Osteocyte (in vitro differentiated cells): ENCODE measurements around the gene TTC28. TPM values are rescaled to one million over a fixed set of nuclear protein-coding genes. Genes with fewer than 3 reads are reported as not detected.

Source experiments
- DNase-seq: peaks from one replicate; pipeline ENCODE4 v3.0.0; 2021; ENCODE audit warnings: mixed read lengths; ENCODE audit not compliant: unreplicated experiment; ENCODE audit errors: extremely low spot score
- H3K27ac Mint-ChIP-seq: one replicate; pipeline ENCODE4 v1.8.0; 2021; ENCODE audit warnings: mild to moderate bottlenecking, mixed read lengths; ENCODE audit not compliant: unreplicated experiment
- H3K27me3 Mint-ChIP-seq: one replicate; pipeline ENCODE4 v1.8.0; 2021; ENCODE audit warnings: mixed read lengths; ENCODE audit not compliant: unreplicated experiment
- H3K36me3 Mint-ChIP-seq: one replicate; pipeline ENCODE4 v1.8.0; 2021; ENCODE audit warnings: mixed read lengths; ENCODE audit not compliant: unreplicated experiment
- H3K4me1 Mint-ChIP-seq: one replicate; pipeline ENCODE4 v1.8.0; 2021; ENCODE audit warnings: mixed read lengths; ENCODE audit not compliant: unreplicated experiment
- H3K4me3 Mint-ChIP-seq: one replicate; pipeline ENCODE4 v1.8.0; 2021; ENCODE audit warnings: mild to moderate bottlenecking, moderate library complexity, mixed read lengths; ENCODE audit not compliant: unreplicated experiment
- H3K9me3 Mint-ChIP-seq: one replicate; pipeline ENCODE4 v1.8.0; 2021; ENCODE audit warnings: mixed read lengths; ENCODE audit not compliant: unreplicated experiment
- total RNA-seq: library from RNA; stranded (reverse); gene quantifications from 2 replicates; pipeline ENCODE4 v1.2.1, GENCODE V29; 2021
- TF ChIP-seq, protein P1 (sequence below): fragments of 200-600 bp; sonication (generic); IDR thresholded peaks from 2 replicates; pipeline ENCODE4 v1.5.0; 2021; ENCODE audit warnings: antibody characterized with exemption, mild to moderate bottlenecking, moderate library complexity

Gene TTC28
- total RNA-seq, 1 donor from 2014 or later = 70.3 TPM

- Mint-ChIP-seq H3K27me3 (no peaks in the 10 kb centered on the region), H3K4me1 (peaks cover 19% of the 10 kb centered on the region), H3K9me3 (no peaks in the 10 kb centered on the region), H3K36me3 (peaks cover 2% of the 10 kb centered on the region), H3K27ac (no peak overlapping the region), H3K4me3 (no peak overlapping the region)
- DNase-seq = no peak
- TF ChIP-seq, protein P1, sequence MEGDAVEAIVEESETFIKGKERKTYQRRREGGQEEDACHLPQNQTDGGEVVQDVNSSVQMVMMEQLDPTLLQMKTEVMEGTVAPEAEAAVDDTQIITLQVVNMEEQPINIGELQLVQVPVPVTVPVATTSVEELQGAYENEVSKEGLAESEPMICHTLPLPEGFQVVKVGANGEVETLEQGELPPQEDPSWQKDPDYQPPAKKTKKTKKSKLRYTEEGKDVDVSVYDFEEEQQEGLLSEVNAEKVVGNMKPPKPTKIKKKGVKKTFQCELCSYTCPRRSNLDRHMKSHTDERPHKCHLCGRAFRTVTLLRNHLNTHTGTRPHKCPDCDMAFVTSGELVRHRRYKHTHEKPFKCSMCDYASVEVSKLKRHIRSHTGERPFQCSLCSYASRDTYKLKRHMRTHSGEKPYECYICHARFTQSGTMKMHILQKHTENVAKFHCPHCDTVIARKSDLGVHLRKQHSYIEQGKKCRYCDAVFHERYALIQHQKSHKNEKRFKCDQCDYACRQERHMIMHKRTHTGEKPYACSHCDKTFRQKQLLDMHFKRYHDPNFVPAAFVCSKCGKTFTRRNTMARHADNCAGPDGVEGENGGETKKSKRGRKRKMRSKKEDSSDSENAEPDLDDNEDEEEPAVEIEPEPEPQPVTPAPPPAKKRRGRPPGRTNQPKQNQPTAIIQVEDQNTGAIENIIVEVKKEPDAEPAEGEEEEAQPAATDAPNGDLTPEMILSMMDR = no peak
Measured at GRCh38 chr22:28398355-28398754, 281.3 kb downstream of the TTC28 start.

DNA sequence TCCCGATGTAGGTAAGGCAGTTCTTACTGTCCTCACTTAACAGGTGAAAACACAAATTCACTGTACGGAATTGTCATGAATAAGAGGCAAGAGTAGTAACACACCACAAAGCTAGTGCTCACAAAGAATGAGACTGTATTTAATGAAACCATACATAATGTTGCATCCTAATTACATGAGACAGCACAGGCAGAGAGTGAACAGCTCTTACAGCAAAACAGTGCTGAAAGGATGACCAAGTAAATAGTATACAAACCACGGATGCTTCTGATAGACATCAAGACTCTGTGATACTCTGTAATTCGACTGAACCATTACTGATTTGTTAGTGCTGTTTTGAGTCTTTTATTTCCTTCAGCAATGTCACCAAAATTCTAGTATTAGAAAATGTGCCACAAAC lies 282.3 kb downstream of the TTC28 start:
- TF ChIP-seq, protein P1 = no peak
- Mint-ChIP-seq H3K9me3 (no peaks in the 10 kb centered on the region), H3K4me3 (no peak overlapping the region), H3K27ac (no peak overlapping the region), H3K36me3 (peaks cover 2% of the 10 kb centered on the region), H3K4me1 (peaks cover 18% of the 10 kb centered on the region), H3K27me3 (no peaks in the 10 kb centered on the region)
- DNase-seq = no peak

- no peak overlapping the region for H3K4me3 Mint-ChIP-seq
- no peaks in the 10 kb centered on the region for H3K27me3 Mint-ChIP-seq
- DNase-seq = no peak
Measured at GRCh38 chr22:28395920-28396753, 283.5 kb downstream of the TTC28 start.

GRCh38 chr22:28395520-28395919 lies 284.1 kb downstream of the TTC28 start:
- no peak for DNase-seq
- Mint-ChIP-seq H3K4me3 (no peak overlapping the region), H3K27me3 (no peaks in the 10 kb centered on the region), H3K36me3 (peaks cover 3% of the 10 kb centered on the region), H3K9me3 (no peaks in the 10 kb centered on the region), H3K27ac (no peak overlapping the region), H3K4me1 (peaks cover 12% of the 10 kb centered on the region)
- TF ChIP-seq, protein P1 = no peak

More at GRCh38 chr22:28395920-28396753, 283.5 kb downstream of the TTC28 start:
- Mint-ChIP-seq H3K27ac (peak overlapping the region; percentile 4), H3K36me3 (peaks cover 5% of the 10 kb centered on the region), H3K4me1 (peaks cover 15% of the 10 kb centered on the region), H3K9me3 (no peaks in the 10 kb centered on the region)
- TF ChIP-seq, protein P1 = no peak

DNA sequence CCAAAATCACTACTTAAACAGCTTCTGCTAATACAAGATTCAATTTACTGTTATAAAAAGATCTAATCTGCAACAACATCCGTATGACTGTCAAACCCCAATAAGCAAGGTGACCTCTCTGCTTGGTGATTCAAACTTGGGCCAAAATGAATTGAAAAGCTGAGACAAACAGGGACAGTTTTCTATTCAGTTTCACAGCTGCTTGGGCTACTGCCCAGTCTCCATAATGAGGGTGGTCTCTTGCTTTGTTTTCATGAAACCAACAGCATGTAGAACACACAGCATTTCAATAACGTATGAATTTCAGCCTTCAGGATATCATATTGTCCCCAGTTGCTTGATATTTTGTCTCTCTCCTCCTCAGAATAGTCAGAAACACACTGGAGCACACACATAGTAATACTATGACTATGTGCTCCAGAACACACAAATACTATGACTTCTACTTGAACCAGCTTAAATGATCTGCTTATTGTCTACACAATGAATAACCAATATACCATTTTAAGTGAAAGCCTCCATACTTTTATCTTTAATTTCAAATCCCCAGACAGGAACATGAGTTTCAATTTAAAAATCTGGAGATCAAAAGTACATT lies 285.0 kb downstream of the TTC28 start:
- Mint-ChIP-seq H3K27ac (no peak overlapping the region), H3K9me3 (no peaks in the 10 kb centered on the region), H3K36me3 (peaks cover 3% of the 10 kb centered on the region), H3K27me3 (no peaks in the 10 kb centered on the region), H3K4me3 (no peak overlapping the region), H3K4me1 (peaks cover 12% of the 10 kb centered on the region)
- DNase-seq = no peak
- TF ChIP-seq, protein P1 = no peak
